ENCODE results near the gene TSHZ2.

- TF ChIP-seq CTCF (IDR thresholded peaks at IDR 0.05; ENCODE audit: insufficient read depth, low read depth, low read length) = no peak
- no peak for TF ChIP-seq EZH2 (IDR thresholded peaks at IDR 0.05; ENCODE audit: insufficient read depth, low read length)
These were observed 250.8 kb downstream of the TSHZ2 start for GRCh38 chr20:53222932-53223331.

Data from astrocyte (in vitro differentiated cells and primary cell).